Urinary bladder (tissue), 4 donors: Measurements from ENCODE around the gene PROB1. TPM values are rescaled to one million over a fixed set of nuclear protein-coding genes. Genes with fewer than 3 reads are reported as not detected.
"Not testable (repeated sequence)": the region's sequence is repeated elsewhere in the genome, so short reads cannot be mapped to it uniquely, and the experiment has no call there.

Experiments used
- DNase-seq: peaks from one replicate; pipeline ENCODE4 v3.0.0-alpha.2; 2015; ENCODE audit errors: extremely low spot score
- H3K27ac ChIP-seq: one replicate; pipeline ENCODE4 v1.5.1; 2013; ENCODE audit warnings: low read depth, mild to moderate bottlenecking, moderate library complexity
- H3K36me3 ChIP-seq: one replicate; pipeline ENCODE4 v1.6.1; 2013; ENCODE audit warnings: mild to moderate bottlenecking, moderate library complexity; ENCODE audit not compliant: insufficient read depth
- H3K4me1 ChIP-seq: one replicate; pipeline ENCODE4 v1.6.1; 2013; ENCODE audit warnings: mild to moderate bottlenecking, moderate library complexity; ENCODE audit not compliant: insufficient read depth
- H3K4me3 ChIP-seq: one replicate; pipeline ENCODE4 v1.5.1; 2013; ENCODE audit warnings: low read depth, low read length
- WGBS: extraction: QIAGEN DNeasy Blood & Tissue Kit; methylation state at CpG from one replicate; pipeline ENCODE4 v1.1.7; 2013; 5-methylcytosine and 5-hydroxymethylcytosine counted together
- polyA plus RNA-seq: library from polyadenylated mRNA; stranded (reverse); fragments of 200-250 nt; gene quantifications from one replicate; pipeline ENCODE4 v1.2.3, GENCODE V29; 2013
- total RNA-seq: library from RNA; depleted of rRNA; stranded (reverse); fragments of >200 nt; gene quantifications from one replicate; pipeline ENCODE4 v1.2.3, GENCODE V29; 2014
- donor health status: healthy with polysubstance abuse.
- donor health status: healthy.

PROB1 gene
- total RNA-seq (1.4 TPM), polyA plus RNA-seq (3.1 TPM)

- Histone ChIP-seq H3K4me3 (peak within 1 kb of the TSS; percentile 59), H3K4me1 (peaks cover 3% of the 10 kb centered on the region), H3K36me3 (no peaks in the 10 kb centered on the region), H3K27ac (peak within 1 kb of the TSS; percentile 56)
- DNase-seq, result no peak
- 19% methylated on average over 76 of the region's 76 CpGs for WGBS
Measured at GRCh38 chr5:139394654-139395566, at the start of gene PROB1. TSS of gene PROB1 (minus strand) at chr5:139395104. CDS start at chr5:139395081, 23 bp downstream.

- H3K36me3 ChIP-seq, result no peaks in the 10 kb centered on the region
- no peak overlapping the region for H3K27ac ChIP-seq
- H3K4me3 ChIP-seq, result no peak overlapping the region
- H3K4me1 ChIP-seq, result peaks cover 1% of the 10 kb centered on the region
- 56% methylated on average over 4 of the region's 4 CpGs for WGBS
- DNase-seq, result no peak
Measured at GRCh38 chr5:139443831-139444453, 49.0 kb upstream of the PROB1 start.

GRCh38 chr5:139440416-139440815 is 45.5 kb upstream of the PROB1 start:
- not testable (repeated sequence) for H3K27ac ChIP-seq
- 98% methylated on average over 17 of the region's 17 CpGs for WGBS

GRCh38 chr5:139439013-139439903 is 44.4 kb upstream of the PROB1 start, which contains the start of gene DNAJC18:
TSS of gene DNAJC18 (minus strand) at chr5:139439525. CDS start at chr5:139439445, 80 bp downstream.
- peak; percentile 76 for DNase-seq
- WGBS, result 3% methylated on average over 49 of the region's 49 CpGs
- Histone ChIP-seq H3K27ac (peak within 1 kb of the TSS; percentile 91), H3K36me3 (no peaks in the 10 kb centered on the region), H3K4me3 (peak within 1 kb of the TSS; percentile 74), H3K4me1 (peaks cover under 1% of the 10 kb centered on the region)

More at GRCh38 chr5:139440416-139440815, 45.5 kb upstream of the PROB1 start:
- H3K36me3 ChIP-seq, DNase-seq, H3K4me1 ChIP-seq, H3K4me3 ChIP-seq: not testable (repeated sequence)

GRCh38 chr5:139438707-139439012 is 43.8 kb upstream of the PROB1 start:
- DNase-seq, result no peak
- H3K4me1 ChIP-seq, result no peaks in the 10 kb centered on the region
- 26% methylated on average over 8 of the region's 8 CpGs for WGBS
- H3K4me3 ChIP-seq, result peak overlapping the region; percentile 74
- no peak overlapping the region for H3K27ac ChIP-seq
- H3K36me3 ChIP-seq, result no peaks in the 10 kb centered on the region

GRCh38 chr5:139435676-139436075 is 40.8 kb upstream of the PROB1 start:
- H3K27ac ChIP-seq, result no peak overlapping the region
- no peak for DNase-seq
- no peaks in the 10 kb centered on the region for H3K36me3 ChIP-seq
- H3K4me1 ChIP-seq, result no peaks in the 10 kb centered on the region
- WGBS, result 97% methylated on average over 3 of the region's 3 CpGs
- H3K4me3 ChIP-seq, result no peak overlapping the region

GRCh38 chr5:139431706-139432105 is 36.8 kb upstream of the PROB1 start:
- Histone ChIP-seq H3K4me3 (no peak overlapping the region), H3K27ac (no peak overlapping the region), H3K4me1 (no peaks in the 10 kb centered on the region), H3K36me3 (no peaks in the 10 kb centered on the region)
- WGBS, result 76% methylated on average over 1 of the region's 1 CpG
- no peak for DNase-seq

GRCh38 chr5:139430015-139430414 is 35.1 kb upstream of the PROB1 start:
- no peaks in the 10 kb centered on the region for H3K36me3 ChIP-seq

GRCh38 chr5:139426203-139426885 is 31.4 kb upstream of the PROB1 start:
- H3K36me3 ChIP-seq, result no peaks in the 10 kb centered on the region
- no peak overlapping the region for H3K4me3 ChIP-seq
- 65% methylated on average over 8 of the region's 8 CpGs for WGBS
- no peak overlapping the region for H3K27ac ChIP-seq
- H3K4me1 ChIP-seq, result no peaks in the 10 kb centered on the region
- no peak for DNase-seq

More at GRCh38 chr5:139430015-139430414, 35.1 kb upstream of the PROB1 start:
- DNase-seq, result no peak
- Histone ChIP-seq H3K27ac (no peak overlapping the region), H3K4me1 (no peaks in the 10 kb centered on the region), H3K4me3 (no peak overlapping the region)
- WGBS, result 76% methylated on average over 2 of the region's 2 CpGs

GRCh38 chr5:139425497-139425896 is 30.6 kb upstream of the PROB1 start:
- Histone ChIP-seq H3K27ac (no peak overlapping the region), H3K4me1 (no peaks in the 10 kb centered on the region), H3K36me3 (no peaks in the 10 kb centered on the region), H3K4me3 (no peak overlapping the region)
- DNase-seq, result no peak
- 74% methylated on average over 5 of the region's 5 CpGs for WGBS

- H3K4me1 ChIP-seq, result no peaks in the 10 kb centered on the region
- WGBS, result 39% methylated on average over 5 of the region's 5 CpGs
- H3K27ac ChIP-seq, result no peak overlapping the region
- no peak for DNase-seq
- H3K4me3 ChIP-seq, result no peak overlapping the region
- H3K36me3 ChIP-seq, result no peaks in the 10 kb centered on the region
Measured at GRCh38 chr5:139422307-139422893, 27.5 kb upstream of the PROB1 start.

GRCh38 chr5:139419226-139420192 is 24.6 kb upstream of the PROB1 start:
- no peak for DNase-seq
- Histone ChIP-seq H3K27ac (no peak overlapping the region), H3K4me1 (no peaks in the 10 kb centered on the region), H3K4me3 (no peak overlapping the region), H3K36me3 (no peaks in the 10 kb centered on the region)
- WGBS, result 79% methylated on average over 9 of the region's 9 CpGs
